GM21381 (cell line): ENCODE data around the gene LCORL.
"Not testable (repeated sequence)": the region's sequence is repeated elsewhere in the genome, so short reads cannot be mapped to it uniquely, and the experiment has no call there.

Experiments
- ATAC-seq: cut with Tn5 transposase; IDR thresholded peaks from one replicate; pipeline ENCODE4 v1.9.1; 2021; ENCODE audit warnings: mild to moderate bottlenecking, moderate library complexity; ENCODE audit not compliant: unreplicated experiment

The LCORL gene

DNA sequence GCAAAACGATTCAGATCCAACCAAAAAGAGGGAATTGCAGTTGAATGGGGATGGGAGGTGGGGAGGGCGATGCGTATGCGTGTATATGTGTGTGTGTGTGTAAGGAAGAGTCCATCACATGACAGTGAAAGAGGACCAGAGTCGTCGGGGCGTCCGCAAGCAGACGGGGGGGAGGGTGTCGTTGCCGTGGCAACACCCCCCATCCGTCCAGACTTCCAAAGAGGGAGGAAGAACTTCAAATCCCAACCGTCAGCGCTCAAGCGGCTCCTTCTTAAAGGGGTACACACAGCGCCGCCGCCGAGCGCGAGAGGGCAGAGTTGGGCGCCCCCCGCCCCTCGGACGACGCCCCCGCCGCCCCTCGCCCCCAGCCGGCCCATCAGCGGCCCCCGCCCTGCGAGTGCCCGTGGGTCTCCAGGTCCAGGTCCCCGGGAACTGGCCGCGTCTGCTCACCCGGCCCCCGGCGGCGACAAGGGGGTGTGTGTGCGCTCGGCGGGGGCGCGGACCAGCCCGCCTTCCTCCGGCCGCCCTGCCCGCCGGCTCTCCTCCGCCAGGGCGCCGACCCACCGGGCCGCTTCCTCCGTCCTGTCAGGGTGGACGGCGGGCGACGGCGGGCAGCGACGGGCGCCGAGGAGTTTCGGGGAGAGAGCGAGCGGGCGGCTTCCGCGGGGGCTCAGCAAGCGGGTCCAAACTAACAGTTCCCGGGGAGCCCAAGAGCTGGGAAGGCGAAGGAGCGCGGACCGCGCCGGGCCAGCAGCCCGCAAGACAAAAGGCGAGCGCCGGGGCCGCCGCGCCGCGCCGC, 685 bp downstream of the LCORL start:
- peak; percentile 13 for ATAC-seq

DNA sequence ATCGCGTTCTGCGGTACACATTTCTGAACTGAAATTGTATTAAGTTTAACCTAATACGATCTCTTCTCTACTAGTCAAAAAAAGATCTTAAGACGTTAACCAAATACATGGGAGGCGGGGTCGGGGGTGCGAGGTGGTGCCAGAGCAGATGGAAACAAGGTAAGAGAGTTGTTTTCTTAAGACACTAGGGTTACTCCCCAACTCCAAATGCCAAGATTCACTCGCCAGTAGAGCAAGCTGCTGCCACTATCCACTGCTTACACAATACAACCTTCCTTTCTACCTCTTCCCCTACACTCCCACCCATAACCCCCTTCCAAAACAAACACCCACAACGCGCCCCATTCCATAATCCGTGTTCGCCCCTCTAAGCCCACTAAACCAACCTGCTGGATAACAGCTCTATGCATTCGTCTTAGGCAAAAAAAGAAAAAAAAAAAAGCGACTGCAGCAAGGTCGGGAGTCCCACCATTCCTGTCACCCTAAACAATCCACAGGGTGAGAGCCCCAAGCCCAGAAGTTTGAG, 1.3 kb downstream of the LCORL start:
- no peak for ATAC-seq

GRCh38 chr4:18014269-18014668, 7.3 kb downstream of the LCORL start:
- no peak for ATAC-seq

- ATAC-seq, result no peak
Measured at GRCh38 chr4:18012807-18013462, 8.6 kb downstream of the LCORL start.

- ATAC-seq, result no peak
Measured at GRCh38 chr4:18012134-18012806, 9.3 kb downstream of the LCORL start.

DNA sequence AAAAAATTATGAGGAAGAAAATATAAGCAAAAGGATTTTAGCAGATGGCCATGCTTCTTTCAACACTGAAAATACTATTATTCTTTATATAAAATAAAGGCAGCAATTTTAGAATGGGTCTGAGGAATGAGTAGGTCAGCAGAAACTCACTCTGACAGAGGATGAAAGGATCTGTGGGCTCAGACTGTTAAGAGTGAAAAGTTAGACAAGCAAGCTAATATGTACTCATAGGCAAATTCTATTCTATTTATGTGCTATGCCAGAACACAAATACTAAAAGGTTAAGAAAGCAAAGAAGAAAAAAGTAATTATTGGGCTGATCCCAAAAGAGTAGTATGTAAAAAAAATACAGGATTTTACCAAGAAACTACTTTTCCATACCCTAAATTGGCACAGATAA, 13.9 kb downstream of the LCORL start:
- ATAC-seq, result no peak

GRCh38 chr4:18006432-18006831, 15.1 kb downstream of the LCORL start:
- not testable (repeated sequence) for ATAC-seq

GRCh38 chr4:17997129-17997528, 24.4 kb downstream of the LCORL start:
- ATAC-seq, result no peak

DNA sequence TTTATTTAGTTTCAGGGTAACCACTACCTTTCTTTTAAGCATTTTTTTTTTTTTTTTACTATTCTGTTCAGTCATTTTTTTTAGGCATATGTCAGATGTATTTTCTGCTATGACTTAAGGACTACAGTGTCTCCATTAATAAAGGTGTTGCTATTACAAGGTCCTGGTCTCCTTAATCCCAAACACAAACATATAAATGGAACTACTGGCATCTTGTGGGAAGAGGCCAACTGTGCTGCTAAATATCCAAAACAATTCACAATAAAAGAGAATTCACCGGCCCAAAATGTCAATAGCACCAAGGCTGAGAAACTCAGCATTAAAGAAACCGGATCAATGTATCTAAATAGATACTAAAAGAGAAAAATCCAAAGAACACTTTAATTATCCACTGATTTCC, 26.4 kb downstream of the LCORL start:
- no peak for ATAC-seq

GRCh38 chr4:17985832-17986231, 35.7 kb downstream of the LCORL start:
- no peak for ATAC-seq

DNA sequence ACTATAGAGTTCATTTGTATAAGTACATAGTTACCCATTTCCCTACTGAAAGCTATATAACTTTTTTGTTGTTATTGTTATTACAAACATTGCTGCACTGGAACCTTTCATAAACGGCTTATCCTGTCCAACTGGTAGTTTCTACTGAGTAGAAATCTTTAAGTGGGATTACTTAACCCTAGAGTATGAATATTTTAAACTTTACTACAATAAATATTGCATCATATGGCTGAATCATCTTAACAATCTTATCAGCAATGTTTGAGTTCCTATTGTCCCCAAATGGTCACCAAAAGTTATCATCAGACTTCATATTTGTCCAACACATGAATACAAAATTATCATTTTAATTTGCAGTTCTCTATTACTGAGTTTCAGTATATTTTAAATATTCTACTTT, 40.5 kb downstream of the LCORL start:
- no peak for ATAC-seq

GRCh38 chr4:17968721-17969120, 52.8 kb downstream of the LCORL start:
- no peak for ATAC-seq

- no peak for ATAC-seq
Measured at GRCh38 chr4:17967078-17967477, 54.5 kb downstream of the LCORL start.

- ATAC-seq, result no peak
Measured at GRCh38 chr4:17966312-17966711, 55.2 kb downstream of the LCORL start.

DNA sequence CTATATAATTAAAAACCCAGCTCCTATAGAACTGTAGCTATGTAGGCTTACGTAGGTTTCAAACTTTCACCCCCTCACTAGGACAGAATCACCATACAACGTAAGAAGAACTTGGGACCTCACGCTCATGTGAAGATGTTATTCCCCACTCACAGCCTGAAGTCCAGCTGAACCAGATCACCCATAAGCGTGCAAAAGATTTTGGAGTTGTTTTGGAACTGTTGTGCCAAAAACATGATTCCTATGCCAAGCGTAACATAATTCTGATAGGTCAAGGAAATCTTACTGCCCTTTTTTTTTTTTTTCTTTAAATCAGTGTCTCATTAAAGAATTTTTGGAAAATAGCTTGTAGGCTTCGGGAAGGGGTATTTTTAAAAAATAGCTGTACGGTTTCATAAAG, 57.0 kb downstream of the LCORL start:
- ATAC-seq, result no peak

- ATAC-seq, result no peak
Measured at GRCh38 chr4:17962171-17962570, 59.4 kb downstream of the LCORL start.

DNA sequence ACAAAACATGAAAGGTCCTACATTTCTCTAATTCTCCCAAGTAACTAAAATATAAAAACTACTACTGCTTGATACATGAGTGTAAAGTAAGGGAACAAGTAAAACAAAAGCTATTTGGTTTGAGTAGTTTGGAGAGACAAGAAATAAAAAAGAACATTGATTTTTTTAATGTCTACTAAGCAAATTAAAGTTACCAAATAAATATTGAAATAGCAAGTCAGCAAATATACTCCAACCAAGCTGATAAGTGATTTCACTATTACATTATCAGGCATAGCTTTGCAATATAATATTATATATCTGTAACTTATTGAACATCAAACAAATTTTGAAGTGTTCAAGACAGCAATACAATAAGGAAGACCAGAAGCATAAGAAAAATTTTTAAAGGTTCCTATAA, 60.3 kb downstream of the LCORL start:
- ATAC-seq, result no peak

DNA sequence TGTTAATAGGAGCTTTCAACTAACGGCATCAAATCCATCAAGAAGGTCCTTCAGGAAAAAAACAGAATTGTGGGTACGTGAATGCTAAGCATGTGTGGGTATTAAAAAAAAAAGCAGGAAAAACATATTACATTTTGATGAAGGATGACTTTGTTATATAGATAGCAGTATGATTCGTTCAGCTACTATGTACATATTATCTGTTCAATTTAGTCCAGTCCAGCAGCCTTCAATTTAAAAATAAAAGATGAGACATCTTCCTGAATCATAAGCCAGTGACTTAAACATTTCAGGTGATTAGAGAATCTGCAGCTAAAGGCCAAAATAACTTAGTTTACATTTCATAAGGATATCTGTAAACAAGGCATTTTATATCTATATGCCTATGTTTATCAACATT, 63.4 kb downstream of the LCORL start:
- ATAC-seq, result no peak

GRCh38 chr4:17957688-17958087, 63.9 kb downstream of the LCORL start:
- ATAC-seq, result no peak

GRCh38 chr4:17956245-17956644, 65.3 kb downstream of the LCORL start:
- no peak for ATAC-seq

GRCh38 chr4:17945303-17945702, 76.3 kb downstream of the LCORL start:
- ATAC-seq, result no peak

- ATAC-seq, result no peak
Measured at GRCh38 chr4:17941731-17942130, 79.8 kb downstream of the LCORL start.
